Stomach (tissue), 9 donors: ENCODE measurements around the gene CXCR3. TPM values are rescaled to one million over a fixed set of nuclear protein-coding genes. Genes with fewer than 3 reads are reported as not detected.
"Not testable (repeated sequence)": the region's sequence is repeated elsewhere in the genome, so short reads cannot be mapped to it uniquely, and the experiment has no call there.

ENCODE experiments used
- DNase-seq, 2 donors: peaks; one replicate each; pipeline versions ENCODE4 v3.0.0 to v3.0.0-alpha.2; 2013 to 2019
- H3K27ac ChIP-seq, 5 donors: fragments of 200-600 bp in 4 of 5; sonication (generic) in 4 of 5; one replicate each; pipeline ENCODE4 v1.5.1; 2013 to 2019; ENCODE audit warnings: mild to moderate bottlenecking in 1 of 5, moderate library complexity in 1 of 5
- H3K27me3 ChIP-seq, 3 donors: fragments of 200-600 bp; sonication (generic); one replicate each; pipeline ENCODE4 v1.5.1; 2017 to 2019; ENCODE audit warnings: mixed run types in 1 of 3
- H3K36me3 ChIP-seq, 4 donors: fragments of 200-600 bp; sonication (generic); 1 replicate in 3 of 4; 2 replicates in 1 of 4; pipeline ENCODE4 v1.5.1; 2016 to 2019
- H3K4me1 ChIP-seq, 4 donors: fragments of 200-600 bp; sonication (generic); one replicate each; pipeline ENCODE4 v1.5.1; 2016 to 2019
- H3K4me3 ChIP-seq, 4 donors: fragments of 200-600 bp; sonication (generic) in 3 of 4; one replicate each; pipeline ENCODE4 v1.5.1; 2016 to 2019; ENCODE audit warnings: mild to moderate bottlenecking in 1 of 4
- H3K9me3 ChIP-seq, 4 donors: fragments of 200-600 bp; sonication (generic); one replicate each; pipeline ENCODE4 v1.5.1; 2016 to 2019
- CTCF ChIP-seq, 7 experiments: fragments of 450-650 bp in 4 of 7; fragments of 200-600 bp in 3 of 7; sonication (generic) in 3 of 7; IDR thresholded peaks; one replicate each; pipeline ENCODE4 v1.5.1; 2016 to 2019; ENCODE audit warnings: antibody characterized with exemption in 7 of 7, control low read depth in 2 of 7, mild to moderate bottlenecking in 1 of 7
- EP300 ChIP-seq: sonication (generic); formaldehyde crosslinking; IDR thresholded peaks from one replicate; pipeline ENCODE4 v1.6.1; 2017; ENCODE audit warnings: antibody characterized with exemption
- POLR2A ChIP-seq, 4 donors: fragments of 450-650 bp; IDR thresholded peaks; one replicate each; pipeline ENCODE4 v1.6.1; 2016; ENCODE audit warnings: antibody characterized with exemption in 4 of 4, control low read depth in 2 of 4, mild to moderate bottlenecking in 1 of 4, moderate library complexity in 1 of 4
- POLR2AphosphoS5 ChIP-seq, 3 donors: sonication (generic); formaldehyde crosslinking; IDR thresholded peaks; one replicate each; pipeline ENCODE4 v1.6.1; 2016; ENCODE audit warnings: antibody characterized with exemption in 3 of 3
- WGBS, 5 donors: extraction: QIAGEN DNeasy Blood & Tissue Kit in 3 of 5; methylation state at CpG; one replicate each; pipeline versions ENCODE4 v1.1.5 to v1.1.7; 2013 to 2018; 5-methylcytosine and 5-hydroxymethylcytosine counted together
- intact Hi-C: fragments of 100-400 bp; cut with DNase I; formaldehyde crosslinking; loops from one replicate; pipeline ENCODE4 v1.15.1; 2023; ENCODE audit warnings: low total_unique reads
- polyA plus RNA-seq, 3 donors: library from polyadenylated mRNA; stranded (reverse); fragments of 200-250 nt; gene quantifications; one replicate each; pipeline ENCODE4 v1.2.3, GENCODE V29; 2013
- total RNA-seq, 5 donors: library from RNA; depleted of rRNA; stranded (reverse); fragments of >200 nt; gene quantifications; one replicate each; pipeline versions ENCODE4 v1.1.0 to v1.2.3, GENCODE V29; 2014 to 2016
- donor health status: healthy with polysubstance abuse.
- donor health status: Bipolar disorder and iron deficiency.
- donor health status: healthy.

Gene CXCR3
- total and polyA plus RNA-seq, 8 donors: 0.19 to 1.5 (median 0.28) TPM; not detected in 5

- TF ChIP-seq CTCF (IDR thresholded peaks at IDR 0.05) (no peak), EP300 (no peak), POLR2A (IDR thresholded peaks at IDR 0.05) (no peak), POLR2AphosphoS5 (IDR thresholded peaks at IDR 0.05) (no peak)
- Histone ChIP-seq H3K9me3 (no peaks in the 10 kb centered on the region), H3K4me1 (no peaks in the 10 kb centered on the region), H3K27ac (no peak overlapping the region), H3K4me3 (no peak overlapping the region), H3K27me3 (no peaks in the 10 kb centered on the region), H3K36me3 (no peaks in the 10 kb centered on the region)
- intact Hi-C loops: no loop called here
- 71 to 85% (median 73%) methylated on average over 3 to 10 of the region's 10 CpGs for WGBS, 5 donors
- DNase-seq: no peak
Observed at GRCh38 chrX:71665747-71666146, 47.4 kb upstream of the CXCR3 start.

- no peak overlapping the region for H3K4me3 ChIP-seq
- DNase-seq: no peak
- intact Hi-C loops: no loop called here
- 74 to 83% (median 79%) methylated on average over 13 to 16 of the region's 16 CpGs for WGBS, 5 donors
- no peak overlapping the region for H3K27ac ChIP-seq
- H3K36me3 ChIP-seq: no peaks in the 10 kb centered on the region
- TF ChIP-seq EP300 (no peak), POLR2AphosphoS5 (IDR thresholded peaks at IDR 0.05) (no peak), CTCF (IDR thresholded peaks at IDR 0.05) (no peak), POLR2A (IDR thresholded peaks at IDR 0.05) (no peak)
- H3K27me3 ChIP-seq: no peaks in the 10 kb centered on the region
- H3K9me3 ChIP-seq: no peaks in the 10 kb centered on the region
- H3K4me1 ChIP-seq: no peaks in the 10 kb centered on the region
Observed at GRCh38 chrX:71664889-71665491, 46.7 kb upstream of the CXCR3 start.

DNA sequence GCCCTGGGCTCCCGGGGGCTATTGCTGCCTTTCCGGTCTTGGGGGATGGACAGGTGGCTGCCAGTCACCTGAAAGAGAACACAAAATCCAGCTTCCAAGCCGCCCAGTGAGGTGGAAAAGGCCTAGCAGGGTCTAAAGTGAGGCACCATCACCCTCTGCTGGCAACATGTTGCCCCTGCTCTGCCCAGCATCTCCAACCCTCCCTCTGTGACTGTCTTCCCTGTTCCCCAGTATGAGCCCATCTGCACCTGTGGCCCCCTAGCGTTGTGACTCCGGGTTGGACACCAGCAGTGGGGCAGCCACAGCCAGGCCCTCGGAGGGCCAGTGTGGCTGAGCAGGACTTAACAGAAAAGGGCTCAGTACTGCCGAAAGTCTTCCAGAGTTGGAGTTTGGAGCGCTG is 45.9 kb upstream of the CXCR3 start:
- H3K9me3 ChIP-seq, DNase-seq, H3K36me3 ChIP-seq, H3K27me3 ChIP-seq, H3K4me3 ChIP-seq, intact Hi-C loops, H3K27ac ChIP-seq, H3K4me1 ChIP-seq: not testable (repeated sequence)
- 49 to 57% (median 52%) methylated on average over 5 to 8 of the region's 8 CpGs for WGBS, 5 donors

DNA sequence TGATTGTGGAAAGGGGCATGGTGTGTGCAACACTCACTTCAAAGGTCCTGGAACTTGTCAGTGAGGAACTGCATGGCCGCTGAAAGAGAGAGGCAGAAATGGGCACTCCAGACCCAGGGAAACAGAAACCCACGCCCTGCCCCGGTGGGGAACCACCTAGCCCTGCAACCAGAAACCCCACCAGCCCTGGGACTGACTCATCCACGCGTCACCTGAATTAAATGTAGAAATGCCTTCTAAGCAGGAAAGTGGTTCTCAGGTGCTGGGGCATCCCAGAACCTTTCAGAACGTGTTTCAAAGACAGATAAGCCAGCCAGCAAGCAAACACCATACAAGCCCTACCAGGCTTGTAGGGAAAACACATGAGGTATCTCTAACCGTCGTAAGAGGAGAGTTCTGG is 44.9 kb upstream of the CXCR3 start:
- intact Hi-C loops: not testable (repeated sequence)

GRCh38 chrX:71662654-71663053 is 44.3 kb upstream of the CXCR3 start:
- intact Hi-C loops, DNase-seq, H3K27ac ChIP-seq, H3K9me3 ChIP-seq, H3K27me3 ChIP-seq, H3K4me3 ChIP-seq, H3K36me3 ChIP-seq, H3K4me1 ChIP-seq: not testable (repeated sequence)
- 61 to 71% (median 68%) methylated on average over 4 to 11 of the region's 11 CpGs for WGBS, 5 donors

More for the DNA sequence above, 44.9 kb upstream of the CXCR3 start:
- H3K36me3 ChIP-seq, H3K4me1 ChIP-seq, H3K27me3 ChIP-seq, H3K9me3 ChIP-seq, H3K4me3 ChIP-seq, H3K27ac ChIP-seq, DNase-seq: not testable (repeated sequence)
- WGBS, 5 donors: 40 to 57% (median 51%) methylated on average over 3 to 8 of the region's 8 CpGs

- TF ChIP-seq POLR2AphosphoS5 (IDR thresholded peaks at IDR 0.05) (no peak), POLR2A (IDR thresholded peaks at IDR 0.05) (no peak)
Observed at GRCh38 chrX:71661919-71662318, 43.6 kb upstream of the CXCR3 start.

More at GRCh38 chrX:71661919-71662318, 43.6 kb upstream of the CXCR3 start:
- Histone ChIP-seq H3K9me3 (no peaks in the 10 kb centered on the region), H3K4me1 (no peaks in the 10 kb centered on the region), H3K27ac (no peak overlapping the region), H3K27me3 (no peaks in the 10 kb centered on the region), H3K4me3 (no peak overlapping the region), H3K36me3 (no peaks in the 10 kb centered on the region)
- WGBS, 5 donors: 71 to 86% (median 80%) methylated on average over 10 to 12 of the region's 12 CpGs
- no peak for DNase-seq
- intact Hi-C loops: no loop called here
